Heart left ventricle (tissue), 13 donors: ENCODE results near the gene SCRG1.

ENCODE experiments used
- POLR2A ChIP-seq, 2 donors: fragments of 450-650 bp; IDR thresholded peaks; one replicate each; pipeline ENCODE4 v1.6.1; 2017; ENCODE audit warnings: antibody characterized with exemption in 2 of 2, mild to moderate bottlenecking in 2 of 2, moderate library complexity in 2 of 2
- TF ChIP-seq, protein P1 (sequence below), 12 donors: fragments of 200-600 bp; sonication (generic) in 4 of 12; IDR thresholded peaks; one replicate each; pipeline versions ENCODE4 v1.5.0 to v1.8.0; 2018 to 2022; ENCODE audit warnings: antibody characterized with exemption in 12 of 12, mild to moderate bottlenecking in 5 of 12
- donor health status: ischemic (EF 13 %, LVEDD 7.1; RV severe dilation, severe dysfunction).
- donor health status: DM: no; HTN: yes; CAD: no.
- donor health status: DM: no; HTN: no; CAD: no.
- donor health status: ischemic (EF 25% LVEDD 6.9; RV normal size, moderate dysfunction).
- donor health status: ischemic (EF 25% LVEDD 5.7; RV mildly dilated, moderate dysfunction).
- donor health status: ischemic (EF 35%, LVEDD 5.7; RV mildly dilated, moderate dysfunction).
- donor health status: nonischemic (EF 11% LVEDD 7.7; RV severe dilation, severe dysfunction).
- donor health status: DM: yes; HTN: yes; CAD: no.
- donor health status: PGD.
- donor health status: ischemic (EF 29% LVEDD 5.4; RV normal size, mild dysfunction).
- donor health status: nonischemic (EF 23%, LVEDD 6.1; RV moderate dilation, normal function).

- TF ChIP-seq POLR2A (IDR thresholded peaks at IDR 0.05) = no peak
- TF ChIP-seq, protein P1, sequence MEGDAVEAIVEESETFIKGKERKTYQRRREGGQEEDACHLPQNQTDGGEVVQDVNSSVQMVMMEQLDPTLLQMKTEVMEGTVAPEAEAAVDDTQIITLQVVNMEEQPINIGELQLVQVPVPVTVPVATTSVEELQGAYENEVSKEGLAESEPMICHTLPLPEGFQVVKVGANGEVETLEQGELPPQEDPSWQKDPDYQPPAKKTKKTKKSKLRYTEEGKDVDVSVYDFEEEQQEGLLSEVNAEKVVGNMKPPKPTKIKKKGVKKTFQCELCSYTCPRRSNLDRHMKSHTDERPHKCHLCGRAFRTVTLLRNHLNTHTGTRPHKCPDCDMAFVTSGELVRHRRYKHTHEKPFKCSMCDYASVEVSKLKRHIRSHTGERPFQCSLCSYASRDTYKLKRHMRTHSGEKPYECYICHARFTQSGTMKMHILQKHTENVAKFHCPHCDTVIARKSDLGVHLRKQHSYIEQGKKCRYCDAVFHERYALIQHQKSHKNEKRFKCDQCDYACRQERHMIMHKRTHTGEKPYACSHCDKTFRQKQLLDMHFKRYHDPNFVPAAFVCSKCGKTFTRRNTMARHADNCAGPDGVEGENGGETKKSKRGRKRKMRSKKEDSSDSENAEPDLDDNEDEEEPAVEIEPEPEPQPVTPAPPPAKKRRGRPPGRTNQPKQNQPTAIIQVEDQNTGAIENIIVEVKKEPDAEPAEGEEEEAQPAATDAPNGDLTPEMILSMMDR (IDR thresholded peaks at IDR 0.05) = no peak
Observed at GRCh38 chr4:173404296-173404865, 5.5 kb upstream of the SCRG1 start.
